HepG2 (cell line): ENCODE data around the gene UBAP2. TPM values are rescaled to one million over a fixed set of nuclear protein-coding genes. Genes with fewer than 3 reads are reported as not detected.
A peak's percentile ranks its signal among the peaks of the same experiment; 100 is the strongest.

ENCODE experiments used
- ATAC-seq: fragments of 200-7000 bp; cut with Tn5 transposase; 3 replicates; pipeline ENCODE4 v1.9.1; 2020; ENCODE audit warnings: mild to moderate bottlenecking, moderate library complexity
- BruUV-seq: library from RNA; stranded (reverse); fragments of 400-500 nt; replicated peaks from 2 replicates; lab custom pipeline; 2021; lab: Mats Ljungman, UMichigan
- CTCF ChIA-PET: fragments of 300-600 bp; formaldehyde crosslinking; extraction: SDS; loops from one replicate; lab custom pipeline; 2021; ENCODE audit warnings: low total read pairs, inconsistent platforms, low intra/inter-chr PET ratio; lab: Yijun Ruan, JAX
- POLR2A ChIA-PET: fragments of 350-600 bp; sonication (Branson Sonifier 250); formaldehyde crosslinking; loops from one replicate; lab custom pipeline; 2020; ENCODE audit warnings: antibody characterized with exemption, inconsistent platforms; lab: Yijun Ruan, JAX
- DNase-seq: peaks from one replicate; pipeline ENCODE4 v3.0.0-alpha.2; 2015; ENCODE audit warnings: low spot score
- FAIRE-seq: peaks from 3 replicates; lab custom pipeline; 2011; peaks lifted over from hg19 to GRCh38; lab: Jason Lieb, UNC
- H2AFZ ChIP-seq: one replicate; pipeline ENCODE4 v1.6.1; 2011; ENCODE audit warnings: low read length, inconsistent platforms
- H3K27ac ChIP-seq: fragments of 300-600 bp; 3 replicates; pipeline ENCODE4 v1.8.0; 2011; ENCODE audit warnings: mixed run types, mild to moderate bottlenecking, mixed read lengths, low read length, inconsistent platforms; ENCODE audit not compliant: insufficient read depth; ENCODE audit errors: extremely low read length
- H3K27me3 ChIP-seq, 2 experiments: fragments of 200-600 bp in 1 of 2; 2 replicates in 1 of 2; 3 replicates in 1 of 2; pipeline versions ENCODE4 v1.6.0 to v1.8.0; 2011; ENCODE audit warnings: low read length in 2 of 2, mild to moderate bottlenecking in 2 of 2, moderate library complexity in 2 of 2, inconsistent platforms in 1 of 2; ENCODE audit not compliant: insufficient read depth in 2 of 2, control insufficient read depth in 1 of 2
- H3K36me3 ChIP-seq, 2 experiments: fragments of 200-600 bp in 1 of 2; replicated peaks in 1 of 2; 2 replicates in 1 of 2; 3 replicates in 1 of 2; pipeline versions ENCODE4 v1.5.1 to v1.8.0; 2011; ENCODE audit warnings: low read length in 2 of 2, inconsistent platforms in 1 of 2; ENCODE audit not compliant: insufficient read depth in 2 of 2, control insufficient read depth in 1 of 2
- H3K4me1 ChIP-seq: 2 replicates; pipeline ENCODE4 v1.5.1; 2012; ENCODE audit warnings: low read length, inconsistent platforms; ENCODE audit not compliant: insufficient read depth
- H3K4me2 ChIP-seq: 2 replicates; pipeline ENCODE4 v1.6.0; 2011; ENCODE audit warnings: low read depth, low read length, inconsistent platforms
- H3K4me3 ChIP-seq, 3 experiments: fragments of 200-600 bp in 1 of 3; sonication (generic), shearing (Covaris generic) in 1 of 3; replicated peaks in 1 of 3; 2 replicates each; pipeline ENCODE4 v1.5.1; 2011 to 2016; ENCODE audit warnings: low read length in 3 of 3, inconsistent platforms in 2 of 3, low read depth in 2 of 3, mild to moderate bottlenecking in 2 of 3, control low read depth in 1 of 3, mixed read lengths in 1 of 3; ENCODE audit not compliant: insufficient read depth in 1 of 3
- H3K79me2 ChIP-seq: one replicate; pipeline ENCODE4 v1.6.1; 2011; ENCODE audit warnings: low read length, inconsistent platforms; ENCODE audit not compliant: insufficient read depth
- H3K9ac ChIP-seq: 2 replicates; pipeline ENCODE4 v1.6.0; 2011; ENCODE audit warnings: mild to moderate bottlenecking, low read depth, low read length, inconsistent platforms; ENCODE audit not compliant: insufficient read depth
- H3K9me3 ChIP-seq: 2 replicates; pipeline ENCODE4 v1.5.1; 2012; ENCODE audit warnings: mild to moderate bottlenecking, low read length
- H4K20me1 ChIP-seq: 2 replicates; pipeline ENCODE4 v1.6.0; 2011; ENCODE audit warnings: inconsistent platforms, mild to moderate bottlenecking, low read length, moderate library complexity; ENCODE audit not compliant: insufficient read depth
- ASH2L ChIP-seq: fragments of 300-600, 200-600 bp; sonication (generic); IDR thresholded peaks from 2 replicates; pipeline ENCODE4 v1.7.0; 2017; ENCODE audit warnings: low read depth, mild to moderate bottlenecking, moderate library complexity, mixed read lengths, low read length; ENCODE audit not compliant: insufficient read length
- BCL6 ChIP-seq: IDR thresholded peaks from 2 replicates; pipeline ENCODE4 v1.6.1; 2016; ENCODE audit warnings: missing genetic modification reagents, missing compliant biosample characterization
- CEBPB ChIP-seq: IDR thresholded peaks from 2 replicates; pipeline ENCODE4 v1.6.1; 2011; ENCODE audit warnings: low read depth, low read length, improper control_type of control experiment, borderline replicate concordance
- GABPB1 ChIP-seq: IDR thresholded peaks from 2 replicates; pipeline ENCODE4 v1.6.1; 2016; ENCODE audit warnings: mild to moderate bottlenecking, missing genetic modification reagents, moderate library complexity, missing compliant biosample characterization
- HDAC1 ChIP-seq: sonication (generic); formaldehyde crosslinking; IDR thresholded peaks from 2 replicates; pipeline ENCODE4 v1.5.1; 2020; ENCODE audit warnings: mild to moderate bottlenecking, missing genetic modification reagents
- HOXA9 ChIP-seq: sonication (generic); formaldehyde crosslinking; IDR thresholded peaks from 2 replicates; pipeline ENCODE4 v1.8.1; 2022; ENCODE audit warnings: missing genetic modification reagents, mild to moderate bottlenecking, moderate library complexity, borderline replicate concordance
- SP140L ChIP-seq: sonication (generic); formaldehyde crosslinking; IDR thresholded peaks from 2 replicates; pipeline ENCODE4 v1.4.0; 2020; ENCODE audit warnings: missing genetic modification reagents, borderline replicate concordance
- ZNF207 ChIP-seq: fragments of 450-650 bp; IDR thresholded peaks from 2 replicates; pipeline ENCODE4 v1.6.1; 2016; ENCODE audit warnings: antibody characterized with exemption, borderline replicate concordance
- ZNF430 ChIP-seq: sonication (generic); formaldehyde crosslinking; IDR thresholded peaks from 2 replicates; pipeline ENCODE4 v1.9.0; 2021; ENCODE audit warnings: mild to moderate bottlenecking, missing genetic modification reagents
- ZNF484 ChIP-seq: sonication (generic); formaldehyde crosslinking; IDR thresholded peaks from 2 replicates; pipeline ENCODE4 v1.5.1; 2020; ENCODE audit warnings: mild to moderate bottlenecking, low read depth, missing genetic modification reagents, borderline replicate concordance
- WGBS: methylation state at CpG from one replicate; pipeline ENCODE4 v1.1.6; 2017; ENCODE audit warnings: low lambda C conversion rate; 5-methylcytosine and 5-hydroxymethylcytosine counted together
- in situ Hi-C: cut with HindIII; loops from 2 replicates; pipeline ENCODE4 v1.10.0; 2017; ENCODE audit warnings: low pct_unique_long_range_greater_than_20kb; ENCODE audit not compliant: extremely low pct_ligation_motif_present
- intact Hi-C: fragments of 100-400 bp; cut with micrococcal nuclease; formaldehyde crosslinking; loops from one replicate; pipeline ENCODE4 v1.10.0; 2022; ENCODE audit not compliant: unreplicated experiment
- polyA plus RNA-seq, 8 experiments: library from polyadenylated mRNA; depleted of rRNA in 3 of 8; stranded (reverse) in 7 of 8; unstranded in 1 of 8; fragments of >200 nt; fragmentation: Illumina TruSeq in 4 of 8; extraction: Trizol in 4 of 8; gene quantifications; 2 replicates each; pipeline versions ENCODE4 v1.2.1 to v1.2.3, GENCODE V29; 2011 to 2016; ENCODE audit warnings: low read depth in 4 of 8, missing spikeins in 1 of 8, mixed read lengths in 1 of 8; ENCODE audit not compliant: insufficient read depth in 1 of 8
- total RNA-seq, 5 experiments: library from RNA; depleted of rRNA; stranded (reverse); fragments of >200 nt; fragmentation: Illumina TruSeq; extraction: Trizol; gene quantifications; 2 replicates each; pipeline ENCODE4 v1.2.3, GENCODE V29; 2016; ENCODE audit warnings: low read depth in 1 of 5
- TF ChIP-seq, protein P1 (sequence below): sonication (generic); formaldehyde crosslinking; IDR thresholded peaks from 2 replicates; pipeline ENCODE4 v1.8.1; 2023; ENCODE audit warnings: mild to moderate bottlenecking, missing genetic modification reagents, borderline replicate concordance
- TF ChIP-seq, protein P2 (sequence below): sonication (generic); IDR thresholded peaks from 2 replicates; pipeline ENCODE4 v1.6.1; 2016; ENCODE audit warnings: low read depth, borderline replicate concordance
- TF ChIP-seq, protein P3 (sequence below): IDR thresholded peaks from 2 replicates; pipeline ENCODE4 v1.6.1; 2012; ENCODE audit warnings: inconsistent platforms
- TF ChIP-seq, protein P4 (sequence below): sonication (generic); formaldehyde crosslinking; IDR thresholded peaks from 2 replicates; pipeline ENCODE4 v1.4.0; 2020; ENCODE audit warnings: missing genetic modification reagents, borderline replicate concordance

The UBAP2 gene
- total and polyA plus RNA-seq, 2 of the 13 experiments (the other 11 are each of a cell fraction or from before 2014, with no cell fraction given), result 19.0 to 22.0 TPM

DNA sequence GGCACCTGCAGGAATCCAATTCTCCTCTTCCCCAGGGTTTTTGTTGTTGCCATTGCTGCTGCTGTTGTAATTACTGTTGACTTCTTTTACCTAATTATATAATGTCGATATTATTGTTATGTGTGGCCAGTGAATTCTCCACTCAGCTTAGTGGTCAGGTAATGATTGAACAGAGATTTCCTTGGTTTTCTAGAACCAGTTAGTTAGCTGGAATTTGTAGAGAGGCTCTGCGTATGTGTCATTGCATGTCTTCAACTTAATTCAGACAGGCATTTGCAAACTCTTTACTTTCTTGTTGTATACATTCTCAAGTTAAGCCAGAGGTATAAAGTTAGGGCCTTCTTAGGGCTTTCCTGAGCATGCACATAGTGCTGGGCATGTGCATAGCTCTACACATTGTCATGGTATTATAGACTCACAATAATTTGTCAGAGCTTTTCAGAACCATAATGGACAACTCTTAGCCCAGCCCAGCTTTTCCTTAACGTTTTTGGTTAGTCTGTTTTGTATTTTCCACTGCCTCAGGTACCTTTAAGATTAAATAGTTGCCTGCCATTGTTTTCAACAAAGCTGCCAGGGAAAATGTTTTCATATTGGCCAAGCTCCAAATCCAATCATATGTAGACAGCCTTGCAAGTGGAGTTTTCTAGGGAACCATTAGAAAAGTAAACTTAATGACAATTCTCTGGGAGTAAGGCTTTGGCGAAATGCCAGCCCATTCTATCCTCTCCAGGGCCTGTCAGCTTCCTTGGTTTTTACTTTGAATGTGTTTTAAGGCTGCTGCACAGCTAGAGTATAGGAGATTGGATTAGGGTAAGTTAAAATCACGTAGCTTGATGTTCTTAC lies 163.6 kb downstream of the UBAP2 start:
- ChIA-PET POLR2A (no interaction called here), CTCF (no interaction called here)
- no peak overlapping the region for H3K9ac ChIP-seq
- FAIRE-seq, result no peak
- no peak overlapping the region for H2AFZ ChIP-seq
- in situ Hi-C loops, result no loop called here
- no peak for DNase-seq
- intact Hi-C loops, result no loop called here
- 80% methylated on average over 5 of the region's 5 CpGs for WGBS
- BruUV-seq, result no TSS peak
- H4K20me1 ChIP-seq, result peaks cover 24% of the 10 kb centered on the region
- no peak overlapping the region for H3K4me2 ChIP-seq
- peaks cover 18% of the 10 kb centered on the region for H3K4me1 ChIP-seq
- H3K27me3 ChIP-seq, result no peaks in the 10 kb centered on the region
- ATAC-seq, result no peak
- peaks cover 3 to 12% of the 10 kb centered on the region in 2 experiments; a peak in 4 of 5 replicates for H3K36me3 ChIP-seq
- H3K79me2 ChIP-seq, result peaks cover 69% of the 10 kb centered on the region
- no peak overlapping the region for H3K4me3 ChIP-seq
- TF ChIP-seq ZNF430 (no peak), BCL6 (CRISPR knock-in tag) (peak; percentile 31; the same call in 1 of the 2 replicates), HDAC1 (no peak)
- H3K9me3 ChIP-seq, result no peaks in the 10 kb centered on the region
- no peak overlapping the region for H3K27ac ChIP-seq

DNA sequence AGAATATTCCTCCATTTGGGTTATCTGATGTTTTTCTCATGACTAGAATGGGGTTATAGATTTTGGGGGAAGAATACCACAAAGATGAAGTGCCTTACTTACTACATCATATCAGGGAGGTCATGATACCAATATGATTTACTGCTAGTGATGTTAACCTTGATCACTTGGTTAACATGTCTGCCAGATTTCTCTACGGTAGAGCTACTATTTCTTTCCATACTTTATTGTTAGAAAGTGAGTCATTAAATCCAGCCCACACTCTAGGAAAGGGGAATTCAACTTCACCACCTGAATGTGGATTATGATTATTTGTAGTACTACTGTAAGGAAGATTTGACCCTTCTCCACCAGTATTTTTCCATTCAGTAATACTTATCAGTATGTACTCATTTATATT lies 167.1 kb downstream of the UBAP2 start:
- H3K9ac ChIP-seq, result no peak overlapping the region
- H3K79me2 ChIP-seq, result peaks cover 90% of the 10 kb centered on the region
- ChIA-PET POLR2A (no interaction called here), CTCF (no interaction called here)
- H2AFZ ChIP-seq, result no peak overlapping the region
- BruUV-seq, result no TSS peak
- peaks cover 0 to 5% of the 10 kb centered on the region in 2 experiments; a peak in 1 of 5 replicates for H3K36me3 ChIP-seq
- no peak overlapping the region for H3K4me2 ChIP-seq
- no peaks in the 10 kb centered on the region for H3K9me3 ChIP-seq
- FAIRE-seq (no peak), DNase-seq (no peak), ATAC-seq (no peak)
- peaks cover 18% of the 10 kb centered on the region for H3K4me1 ChIP-seq
- H4K20me1 ChIP-seq, result peaks cover 39% of the 10 kb centered on the region
- no peak overlapping the region for H3K27ac ChIP-seq
- H3K27me3 ChIP-seq, result no peaks in the 10 kb centered on the region
- intact Hi-C loops, result no loop called here
- WGBS, result 100% methylated on average over 1 of the region's 1 CpG
- in situ Hi-C loops, result no loop called here
- H3K4me3 ChIP-seq, result no peak overlapping the region
- TF ChIP-seq, protein P1, sequence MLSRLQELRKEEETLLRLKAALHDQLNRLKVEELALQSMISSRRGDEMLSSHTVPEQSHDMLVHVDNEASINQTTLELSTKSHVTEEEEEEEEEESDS (CRISPR knock-in tag), result no peak
- TF ChIP-seq SP140L (CRISPR knock-in tag), result no peak
- no peak for TF ChIP-seq ZNF484 (CRISPR knock-in tag)
- TF ChIP-seq GABPB1 (CRISPR knock-in tag), result no peak
- TF ChIP-seq HOXA9 (CRISPR knock-in tag), result no peak
- TF ChIP-seq, protein P2, sequence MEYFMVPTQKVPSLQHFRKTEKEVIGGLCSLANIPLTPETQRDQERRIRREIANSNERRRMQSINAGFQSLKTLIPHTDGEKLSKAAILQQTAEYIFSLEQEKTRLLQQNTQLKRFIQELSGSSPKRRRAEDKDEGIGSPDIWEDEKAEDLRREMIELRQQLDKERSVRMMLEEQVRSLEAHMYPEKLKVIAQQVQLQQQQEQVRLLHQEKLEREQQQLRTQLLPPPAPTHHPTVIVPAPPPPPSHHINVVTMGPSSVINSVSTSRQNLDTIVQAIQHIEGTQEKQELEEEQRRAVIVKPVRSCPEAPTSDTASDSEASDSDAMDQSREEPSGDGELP, result no peak
- TF ChIP-seq ASH2L, result no peak
- TF ChIP-seq, protein P3, sequence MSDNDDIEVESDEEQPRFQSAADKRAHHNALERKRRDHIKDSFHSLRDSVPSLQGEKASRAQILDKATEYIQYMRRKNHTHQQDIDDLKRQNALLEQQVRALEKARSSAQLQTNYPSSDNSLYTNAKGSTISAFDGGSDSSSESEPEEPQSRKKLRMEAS, result no peak
- TF ChIP-seq, protein P4, sequence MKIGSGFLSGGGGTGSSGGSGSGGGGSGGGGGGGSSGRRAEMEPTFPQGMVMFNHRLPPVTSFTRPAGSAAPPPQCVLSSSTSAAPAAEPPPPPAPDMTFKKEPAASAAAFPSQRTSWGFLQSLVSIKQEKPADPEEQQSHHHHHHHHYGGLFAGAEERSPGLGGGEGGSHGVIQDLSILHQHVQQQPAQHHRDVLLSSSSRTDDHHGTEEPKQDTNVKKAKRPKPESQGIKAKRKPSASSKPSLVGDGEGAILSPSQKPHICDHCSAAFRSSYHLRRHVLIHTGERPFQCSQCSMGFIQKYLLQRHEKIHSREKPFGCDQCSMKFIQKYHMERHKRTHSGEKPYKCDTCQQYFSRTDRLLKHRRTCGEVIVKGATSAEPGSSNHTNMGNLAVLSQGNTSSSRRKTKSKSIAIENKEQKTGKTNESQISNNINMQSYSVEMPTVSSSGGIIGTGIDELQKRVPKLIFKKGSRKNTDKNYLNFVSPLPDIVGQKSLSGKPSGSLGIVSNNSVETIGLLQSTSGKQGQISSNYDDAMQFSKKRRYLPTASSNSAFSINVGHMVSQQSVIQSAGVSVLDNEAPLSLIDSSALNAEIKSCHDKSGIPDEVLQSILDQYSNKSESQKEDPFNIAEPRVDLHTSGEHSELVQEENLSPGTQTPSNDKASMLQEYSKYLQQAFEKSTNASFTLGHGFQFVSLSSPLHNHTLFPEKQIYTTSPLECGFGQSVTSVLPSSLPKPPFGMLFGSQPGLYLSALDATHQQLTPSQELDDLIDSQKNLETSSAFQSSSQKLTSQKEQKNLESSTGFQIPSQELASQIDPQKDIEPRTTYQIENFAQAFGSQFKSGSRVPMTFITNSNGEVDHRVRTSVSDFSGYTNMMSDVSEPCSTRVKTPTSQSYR (CRISPR knock-in tag), result no peak
- TF ChIP-seq ZNF207, result no peak
- no peak for TF ChIP-seq CEBPB
